HepG2 (cell line): ENCODE measurements around the gene ZFHX3. TPM values are rescaled to one million over a fixed set of nuclear protein-coding genes. Genes with fewer than 3 reads are reported as not detected.
A peak's percentile ranks its signal among the peaks of the same experiment; 100 is the strongest.

Source experiments
- ATF7 ChIP-seq, 2 experiments: fragments of 450-650 bp in 1 of 2; sonication (generic) in 1 of 2; formaldehyde crosslinking in 1 of 2; IDR thresholded peaks; 2 replicates each; pipeline versions ENCODE4 v1.4.0 to v1.6.1; 2016 to 2020; ENCODE audit warnings: antibody characterized with exemption in 1 of 2, mild to moderate bottlenecking in 1 of 2, missing genetic modification reagents in 1 of 2
- ESRRA ChIP-seq: sonication (generic); formaldehyde crosslinking; IDR thresholded peaks from 2 replicates; pipeline ENCODE4 v1.5.1; 2020; ENCODE audit warnings: mild to moderate bottlenecking, low read depth, missing genetic modification reagents
- POLR2A ChIP-seq, 2 experiments: IDR thresholded peaks; 2 replicates each; pipeline ENCODE4 v1.6.1; 2011; ENCODE audit warnings: low read depth in 2 of 2, low read length in 2 of 2, mild to moderate bottlenecking in 1 of 2, moderate library complexity in 1 of 2; ENCODE audit not compliant: insufficient read depth in 1 of 2
- RARG ChIP-seq: sonication (generic); formaldehyde crosslinking; IDR thresholded peaks from 2 replicates; pipeline ENCODE4 v1.4.0; 2020; ENCODE audit warnings: low read depth, mild to moderate bottlenecking, missing genetic modification reagents
- SMAD1 ChIP-seq: sonication (generic); formaldehyde crosslinking; IDR thresholded peaks from 2 replicates; pipeline ENCODE4 v1.4.0; 2020; ENCODE audit warnings: missing genetic modification reagents, low read depth, mild to moderate bottlenecking, borderline replicate concordance
- SMAD3 ChIP-seq: sonication (generic); formaldehyde crosslinking; IDR thresholded peaks from 2 replicates; pipeline ENCODE4 v1.4.0; 2020; ENCODE audit warnings: missing genetic modification reagents
- TP53 ChIP-seq: sonication (generic); formaldehyde crosslinking; conservative IDR thresholded peaks from 2 replicates; pipeline ENCODE4 v1.4.0; 2020; ENCODE audit warnings: missing genetic modification reagents
- ZBTB21 ChIP-seq: sonication (generic); formaldehyde crosslinking; IDR thresholded peaks from 2 replicates; pipeline ENCODE4 v1.4.0; 2020; ENCODE audit warnings: missing genetic modification reagents
- ZBTB7B ChIP-seq: sonication (generic); formaldehyde crosslinking; IDR thresholded peaks from 2 replicates; pipeline ENCODE4 v1.4.0; 2020; ENCODE audit warnings: missing genetic modification reagents
- ZNF441 ChIP-seq: sonication (generic); formaldehyde crosslinking; IDR thresholded peaks from 2 replicates; pipeline ENCODE4 v1.7.0; 2021; ENCODE audit warnings: missing genetic modification reagents, borderline replicate concordance
- ZNF501 ChIP-seq: sonication (generic); formaldehyde crosslinking; IDR thresholded peaks from 2 replicates; pipeline ENCODE4 v1.5.1; 2020; ENCODE audit warnings: mild to moderate bottlenecking, moderate library complexity, missing genetic modification reagents
- ZNF543 ChIP-seq: sonication (generic); formaldehyde crosslinking; IDR thresholded peaks from 2 replicates; pipeline ENCODE4 v1.4.0; 2020; ENCODE audit warnings: mild to moderate bottlenecking, missing genetic modification reagents
- polyA plus RNA-seq, 8 experiments: library from polyadenylated mRNA; depleted of rRNA in 3 of 8; stranded (reverse) in 7 of 8; unstranded in 1 of 8; fragments of >200 nt; fragmentation: Illumina TruSeq in 4 of 8; extraction: Trizol in 4 of 8; gene quantifications; 2 replicates each; pipeline versions ENCODE4 v1.2.1 to v1.2.3, GENCODE V29; 2011 to 2016; ENCODE audit warnings: low read depth in 4 of 8, missing spikeins in 1 of 8, mixed read lengths in 1 of 8; ENCODE audit not compliant: insufficient read depth in 1 of 8
- total RNA-seq, 5 experiments: library from RNA; depleted of rRNA; stranded (reverse); fragments of >200 nt; fragmentation: Illumina TruSeq; extraction: Trizol; gene quantifications; 2 replicates each; pipeline ENCODE4 v1.2.3, GENCODE V29; 2016; ENCODE audit warnings: low read depth in 1 of 5
- TF ChIP-seq, protein P1 (sequence below): sonication (generic); formaldehyde crosslinking; IDR thresholded peaks from 2 replicates; pipeline ENCODE4 v1.4.0; 2020; ENCODE audit warnings: missing genetic modification reagents, borderline replicate concordance
- TF ChIP-seq, protein P2 (sequence below): sonication (generic); formaldehyde crosslinking; IDR thresholded peaks from 2 replicates; pipeline ENCODE4 v1.4.0; 2020; ENCODE audit warnings: missing genetic modification reagents
- TF ChIP-seq, protein P3 (sequence below): sonication (generic); formaldehyde crosslinking; IDR thresholded peaks from 2 replicates; pipeline ENCODE4 v1.4.0; 2020; ENCODE audit warnings: missing genetic modification reagents
- TF ChIP-seq, protein P4 (sequence below): sonication (generic); formaldehyde crosslinking; IDR thresholded peaks from 2 replicates; pipeline ENCODE4 v1.4.0; 2020; ENCODE audit warnings: missing genetic modification reagents
- TF ChIP-seq, protein P5 (sequence below): sonication (generic); formaldehyde crosslinking; IDR thresholded peaks from 2 replicates; pipeline ENCODE4 v1.4.0; 2020; ENCODE audit warnings: missing genetic modification reagents

Gene ZFHX3
- total and polyA plus RNA-seq, 2 of the 13 experiments (the other 11 are each of a cell fraction or from before 2014, with no cell fraction given): 5.0 to 6.0 TPM

DNA sequence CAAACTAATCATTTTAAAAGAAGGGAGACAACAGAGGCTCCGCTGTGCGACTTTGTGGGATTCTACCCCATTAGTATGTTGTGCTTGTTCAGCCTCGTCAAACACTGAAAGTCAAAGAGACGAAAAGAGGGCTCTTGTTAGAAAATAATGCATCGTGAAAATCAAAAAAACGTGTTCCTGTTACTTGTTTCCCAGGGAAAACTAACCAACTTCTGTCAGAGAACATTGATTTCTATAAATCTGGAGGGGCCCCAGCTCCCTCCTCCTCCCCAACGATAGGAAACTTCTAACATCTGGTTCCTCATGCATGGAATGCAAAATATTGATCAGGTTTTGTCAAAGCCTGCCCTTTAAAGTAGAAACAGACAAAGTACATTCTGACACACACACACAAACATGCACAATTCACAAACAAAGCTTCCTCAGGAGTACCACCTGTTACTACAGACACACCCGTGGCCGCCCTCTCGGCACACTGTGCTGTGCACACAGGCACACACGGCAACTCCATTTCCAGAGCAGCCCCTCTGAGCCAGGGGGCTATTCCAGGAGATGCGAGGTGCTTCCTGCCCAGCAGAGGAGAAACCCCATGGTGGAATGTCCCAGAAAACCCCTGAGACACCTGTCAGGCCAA lies 151.3 kb downstream of the ZFHX3 start (continued):
- TF ChIP-seq, protein P1, sequence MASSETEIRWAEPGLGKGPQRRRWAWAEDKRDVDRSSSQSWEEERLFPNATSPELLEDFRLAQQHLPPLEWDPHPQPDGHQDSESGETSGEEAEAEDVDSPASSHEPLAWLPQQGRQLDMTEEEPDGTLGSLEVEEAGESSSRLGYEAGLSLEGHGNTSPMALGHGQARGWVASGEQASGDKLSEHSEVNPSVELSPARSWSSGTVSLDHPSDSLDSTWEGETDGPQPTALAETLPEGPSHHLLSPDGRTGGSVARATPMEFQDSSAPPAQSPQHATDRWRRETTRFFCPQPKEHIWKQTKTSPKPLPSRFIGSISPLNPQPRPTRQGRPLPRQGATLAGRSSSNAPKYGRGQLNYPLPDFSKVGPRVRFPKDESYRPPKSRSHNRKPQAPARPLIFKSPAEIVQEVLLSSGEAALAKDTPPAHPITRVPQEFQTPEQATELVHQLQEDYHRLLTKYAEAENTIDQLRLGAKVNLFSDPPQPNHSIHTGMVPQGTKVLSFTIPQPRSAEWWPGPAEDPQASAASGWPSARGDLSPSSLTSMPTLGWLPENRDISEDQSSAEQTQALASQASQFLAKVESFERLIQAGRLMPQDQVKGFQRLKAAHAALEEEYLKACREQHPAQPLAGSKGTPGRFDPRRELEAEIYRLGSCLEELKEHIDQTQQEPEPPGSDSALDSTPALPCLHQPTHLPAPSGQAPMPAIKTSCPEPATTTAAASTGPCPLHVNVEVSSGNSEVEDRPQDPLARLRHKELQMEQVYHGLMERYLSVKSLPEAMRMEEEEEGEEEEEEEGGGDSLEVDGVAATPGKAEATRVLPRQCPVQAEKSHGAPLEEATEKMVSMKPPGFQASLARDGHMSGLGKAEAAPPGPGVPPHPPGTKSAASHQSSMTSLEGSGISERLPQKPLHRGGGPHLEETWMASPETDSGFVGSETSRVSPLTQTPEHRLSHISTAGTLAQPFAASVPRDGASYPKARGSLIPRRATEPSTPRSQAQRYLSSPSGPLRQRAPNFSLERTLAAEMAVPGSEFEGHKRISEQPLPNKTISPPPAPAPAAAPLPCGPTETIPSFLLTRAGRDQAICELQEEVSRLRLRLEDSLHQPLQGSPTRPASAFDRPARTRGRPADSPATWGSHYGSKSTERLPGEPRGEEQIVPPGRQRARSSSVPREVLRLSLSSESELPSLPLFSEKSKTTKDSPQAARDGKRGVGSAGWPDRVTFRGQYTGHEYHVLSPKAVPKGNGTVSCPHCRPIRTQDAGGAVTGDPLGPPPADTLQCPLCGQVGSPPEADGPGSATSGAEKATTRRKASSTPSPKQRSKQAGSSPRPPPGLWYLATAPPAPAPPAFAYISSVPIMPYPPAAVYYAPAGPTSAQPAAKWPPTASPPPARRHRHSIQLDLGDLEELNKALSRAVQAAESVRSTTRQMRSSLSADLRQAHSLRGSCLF (CRISPR knock-in tag): no peak
- TF ChIP-seq, protein P2, sequence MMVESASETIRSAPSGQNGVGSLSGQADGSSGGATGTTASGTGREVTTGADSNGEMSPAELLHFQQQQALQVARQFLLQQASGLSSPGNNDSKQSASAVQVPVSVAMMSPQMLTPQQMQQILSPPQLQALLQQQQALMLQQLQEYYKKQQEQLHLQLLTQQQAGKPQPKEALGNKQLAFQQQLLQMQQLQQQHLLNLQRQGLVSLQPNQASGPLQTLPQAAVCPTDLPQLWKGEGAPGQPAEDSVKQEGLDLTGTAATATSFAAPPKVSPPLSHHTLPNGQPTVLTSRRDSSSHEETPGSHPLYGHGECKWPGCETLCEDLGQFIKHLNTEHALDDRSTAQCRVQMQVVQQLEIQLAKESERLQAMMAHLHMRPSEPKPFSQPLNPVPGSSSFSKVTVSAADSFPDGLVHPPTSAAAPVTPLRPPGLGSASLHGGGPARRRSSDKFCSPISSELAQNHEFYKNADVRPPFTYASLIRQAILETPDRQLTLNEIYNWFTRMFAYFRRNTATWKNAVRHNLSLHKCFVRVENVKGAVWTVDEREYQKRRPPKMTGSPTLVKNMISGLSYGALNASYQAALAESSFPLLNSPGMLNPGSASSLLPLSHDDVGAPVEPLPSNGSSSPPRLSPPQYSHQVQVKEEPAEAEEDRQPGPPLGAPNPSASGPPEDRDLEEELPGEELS (CRISPR knock-in tag): peak; percentile 44; the same call in 1 of the 2 replicates
- TF ChIP-seq, protein P3, sequence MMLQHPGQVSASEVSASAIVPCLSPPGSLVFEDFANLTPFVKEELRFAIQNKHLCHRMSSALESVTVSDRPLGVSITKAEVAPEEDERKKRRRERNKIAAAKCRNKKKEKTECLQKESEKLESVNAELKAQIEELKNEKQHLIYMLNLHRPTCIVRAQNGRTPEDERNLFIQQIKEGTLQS (CRISPR knock-in tag): no peak
- TF ChIP-seq RARG (CRISPR knock-in tag) (no peak), ZBTB7B (0 out of 2 replicates have a peak, but pooled peaks have one; percentile 22), ZBTB21 (CRISPR knock-in tag) (no peak), ZNF543 (CRISPR knock-in tag) (no peak), ESRRA (CRISPR knock-in tag) (no peak), ATF7 (IDR thresholded peaks at IDR 0.05) (no peak), ATF7 (CRISPR knock-in tag; IDR thresholded peaks at IDR 0.05) (no peak), SMAD1 (CRISPR knock-in tag) (no peak), ZNF441 (CRISPR knock-in tag) (no peak), ZNF501 (no peak), TP53 (CRISPR knock-in tag) (no peak), SMAD3 (CRISPR knock-in tag) (no peak), POLR2A (IDR thresholded peaks at IDR 0.05; ENCODE audit: insufficient read depth in 1 of 2, low read depth in 2 of 2, low read length in 2 of 2) (no peak)
- TF ChIP-seq, protein P4, sequence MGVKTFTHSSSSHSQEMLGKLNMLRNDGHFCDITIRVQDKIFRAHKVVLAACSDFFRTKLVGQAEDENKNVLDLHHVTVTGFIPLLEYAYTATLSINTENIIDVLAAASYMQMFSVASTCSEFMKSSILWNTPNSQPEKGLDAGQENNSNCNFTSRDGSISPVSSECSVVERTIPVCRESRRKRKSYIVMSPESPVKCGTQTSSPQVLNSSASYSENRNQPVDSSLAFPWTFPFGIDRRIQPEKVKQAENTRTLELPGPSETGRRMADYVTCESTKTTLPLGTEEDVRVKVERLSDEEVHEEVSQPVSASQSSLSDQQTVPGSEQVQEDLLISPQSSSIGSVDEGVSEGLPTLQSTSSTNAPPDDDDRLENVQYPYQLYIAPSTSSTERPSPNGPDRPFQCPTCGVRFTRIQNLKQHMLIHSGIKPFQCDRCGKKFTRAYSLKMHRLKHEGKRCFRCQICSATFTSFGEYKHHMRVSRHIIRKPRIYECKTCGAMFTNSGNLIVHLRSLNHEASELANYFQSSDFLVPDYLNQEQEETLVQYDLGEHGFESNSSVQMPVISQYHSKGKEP (CRISPR knock-in tag): no peak
- TF ChIP-seq, protein P5, sequence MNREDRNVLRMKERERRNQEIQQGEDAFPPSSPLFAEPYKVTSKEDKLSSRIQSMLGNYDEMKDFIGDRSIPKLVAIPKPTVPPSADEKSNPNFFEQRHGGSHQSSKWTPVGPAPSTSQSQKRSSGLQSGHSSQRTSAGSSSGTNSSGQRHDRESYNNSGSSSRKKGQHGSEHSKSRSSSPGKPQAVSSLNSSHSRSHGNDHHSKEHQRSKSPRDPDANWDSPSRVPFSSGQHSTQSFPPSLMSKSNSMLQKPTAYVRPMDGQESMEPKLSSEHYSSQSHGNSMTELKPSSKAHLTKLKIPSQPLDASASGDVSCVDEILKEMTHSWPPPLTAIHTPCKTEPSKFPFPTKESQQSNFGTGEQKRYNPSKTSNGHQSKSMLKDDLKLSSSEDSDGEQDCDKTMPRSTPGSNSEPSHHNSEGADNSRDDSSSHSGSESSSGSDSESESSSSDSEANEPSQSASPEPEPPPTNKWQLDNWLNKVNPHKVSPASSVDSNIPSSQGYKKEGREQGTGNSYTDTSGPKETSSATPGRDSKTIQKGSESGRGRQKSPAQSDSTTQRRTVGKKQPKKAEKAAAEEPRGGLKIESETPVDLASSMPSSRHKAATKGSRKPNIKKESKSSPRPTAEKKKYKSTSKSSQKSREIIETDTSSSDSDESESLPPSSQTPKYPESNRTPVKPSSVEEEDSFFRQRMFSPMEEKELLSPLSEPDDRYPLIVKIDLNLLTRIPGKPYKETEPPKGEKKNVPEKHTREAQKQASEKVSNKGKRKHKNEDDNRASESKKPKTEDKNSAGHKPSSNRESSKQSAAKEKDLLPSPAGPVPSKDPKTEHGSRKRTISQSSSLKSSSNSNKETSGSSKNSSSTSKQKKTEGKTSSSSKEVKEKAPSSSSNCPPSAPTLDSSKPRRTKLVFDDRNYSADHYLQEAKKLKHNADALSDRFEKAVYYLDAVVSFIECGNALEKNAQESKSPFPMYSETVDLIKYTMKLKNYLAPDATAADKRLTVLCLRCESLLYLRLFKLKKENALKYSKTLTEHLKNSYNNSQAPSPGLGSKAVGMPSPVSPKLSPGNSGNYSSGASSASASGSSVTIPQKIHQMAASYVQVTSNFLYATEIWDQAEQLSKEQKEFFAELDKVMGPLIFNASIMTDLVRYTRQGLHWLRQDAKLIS (CRISPR knock-in tag): no peak
